ENCODE results near the gene DNAL1.
"Not testable (repeated sequence)": the region's sequence is repeated elsewhere in the genome, so short reads cannot be mapped to it uniquely, and the experiment has no call there.

DNAL1 gene

GRCh38 chr14:73623504-73624054, 21.2 kb upstream of the DNAL1 start:
- DNase-seq (ENCODE audit: extremely low spot score): no peak
- CTCF ChIA-PET: no interaction called here
- TF ChIP-seq NFRKB (IDR thresholded peaks at IDR 0.05): no peak
- TF ChIP-seq TARDBP (IDR thresholded peaks at IDR 0.05): no peak
- no peak for TF ChIP-seq HDGF (IDR thresholded peaks at IDR 0.05; ENCODE audit: borderline replicate concordance)
- POLR2A ChIA-PET: no interaction called here

- no peak for DNase-seq (ENCODE audit: extremely low spot score)
- CTCF ChIA-PET: no interaction called here
- no peak for TF ChIP-seq SUZ12 (IDR thresholded peaks at IDR 0.05)
- no peak for TF ChIP-seq ZNF384 (IDR thresholded peaks at IDR 0.05)
- no peak for TF ChIP-seq LEF1 (IDR thresholded peaks at IDR 0.05; ENCODE audit: borderline replicate concordance)
- no peak for TF ChIP-seq ARNT (IDR thresholded peaks at IDR 0.05)
- TF ChIP-seq HDGF (IDR thresholded peaks at IDR 0.05; ENCODE audit: borderline replicate concordance): no peak
- no peak for TF ChIP-seq TARDBP (IDR thresholded peaks at IDR 0.05)
- TF ChIP-seq PKNOX1 (IDR thresholded peaks at IDR 0.05): no peak
- no peak for TF ChIP-seq SP1 (IDR thresholded peaks at IDR 0.05)
- POLR2A ChIA-PET: interaction anchor here (2.9 kb wide), 1 partner anchor 13 kb away, joined by 7 read pairs; the partner anchor contains the start of gene ACOT6
Measured at GRCh38 chr14:73625706-73626105, 19.1 kb upstream of the DNAL1 start.

GRCh38 chr14:73627151-73627558, 17.6 kb upstream of the DNAL1 start:
- CTCF ChIA-PET: interaction anchor here (0.6 kb wide), 1 partner anchor 58 kb away, joined by 3 read pairs; the partner anchor contains the start of gene ACOT2
- no peak for DNase-seq (ENCODE audit: extremely low spot score)
- POLR2A ChIA-PET: interaction anchor here (0.6 to 2.9 kb wide), 3 partner anchors 14 to 95 kb away, joined by 3 to 7 read pairs (median 3); partner anchors contain the start of genes ACOT2 and ACOT6
- TF ChIP-seq L3MBTL2 (conservative IDR thresholded peaks at IDR 0.05) (no peak), CTBP1 (IDR thresholded peaks at IDR 0.05; ENCODE audit: borderline replicate concordance) (no peak), NFRKB (IDR thresholded peaks at IDR 0.05) (no peak), ZNF384 (IDR thresholded peaks at IDR 0.05) (no peak), FOXK2 (IDR thresholded peaks at IDR 0.05) (no peak)

- CTCF ChIA-PET: interaction anchor here (1.1 kb wide), 1 partner anchor 147 kb away, joined by 3 read pairs; no protein-coding TSS in a partner anchor
- POLR2A ChIA-PET: interaction anchor here (0.9 to 1.1 kb wide), 2 partner anchors 61 to 63 kb away, joined by 3 read pairs; partner anchors contain the start of gene ACOT2
- no peak for TF ChIP-seq LEF1 (IDR thresholded peaks at IDR 0.05; ENCODE audit: borderline replicate concordance)
- no peak for TF ChIP-seq FOXA1 (IDR thresholded peaks at IDR 0.05)
- no peak for TF ChIP-seq TARDBP (IDR thresholded peaks at IDR 0.05)
- no peak for TF ChIP-seq BHLHE40 (IDR thresholded peaks at IDR 0.05; ENCODE audit: borderline replicate concordance)
- no peak for TF ChIP-seq SUZ12 (IDR thresholded peaks at IDR 0.05)
- TF ChIP-seq PKNOX1 (IDR thresholded peaks at IDR 0.05): no peak
- TF ChIP-seq SP1 (IDR thresholded peaks at IDR 0.05): no peak
- no peak for TF ChIP-seq NFRKB (IDR thresholded peaks at IDR 0.05)
- TF ChIP-seq L3MBTL2 (conservative IDR thresholded peaks at IDR 0.05): no peak
- TF ChIP-seq ELF4 (IDR thresholded peaks at IDR 0.05): no peak
- TF ChIP-seq FOXK2 (IDR thresholded peaks at IDR 0.05): no peak
- TF ChIP-seq ZNF384 (IDR thresholded peaks at IDR 0.05): no peak
- TF ChIP-seq CTBP1 (IDR thresholded peaks at IDR 0.05; ENCODE audit: borderline replicate concordance): no peak
- TF ChIP-seq FOXM1 (IDR thresholded peaks at IDR 0.05; ENCODE audit: borderline replicate concordance): no peak
- no peak for TF ChIP-seq ARNT (IDR thresholded peaks at IDR 0.05)
- TF ChIP-seq HDGF (IDR thresholded peaks at IDR 0.05; ENCODE audit: borderline replicate concordance): no peak
- no peak for DNase-seq (ENCODE audit: extremely low spot score)
Measured at GRCh38 chr14:73630009-73630780, 14.6 kb upstream of the DNAL1 start.

GRCh38 chr14:73633116-73634010, 11.4 kb upstream of the DNAL1 start:
- CTCF ChIA-PET: interaction anchor here (0.6 to 2.1 kb wide), 15 partner anchors 9 to 841 kb away, joined by 3 to 9 read pairs (median 4); partner anchors contain the start of genes ACOT2 and ACOT6
- POLR2A ChIA-PET: interaction anchor here (1.0 to 1.5 kb wide), 3 partner anchors 11 to 64 kb away, joined by 3 to 9 read pairs (median 6); partner anchors contain the start of gene ACOT2
- no peak for TF ChIP-seq TARDBP (IDR thresholded peaks at IDR 0.05)
- TF ChIP-seq FOXK2 (IDR thresholded peaks at IDR 0.05): no peak
- TF ChIP-seq L3MBTL2 (conservative IDR thresholded peaks at IDR 0.05): peak; percentile 52
- peak; percentile 71 for DNase-seq (ENCODE audit: extremely low spot score)

GRCh38 chr14:73634011-73634833, 10.6 kb upstream of the DNAL1 start:
- no peak for DNase-seq (ENCODE audit: extremely low spot score)
- no peak for TF ChIP-seq TARDBP (IDR thresholded peaks at IDR 0.05)
- TF ChIP-seq LEF1 (IDR thresholded peaks at IDR 0.05; ENCODE audit: borderline replicate concordance): no peak
- TF ChIP-seq HDGF (IDR thresholded peaks at IDR 0.05; ENCODE audit: borderline replicate concordance): no peak
- no peak for TF ChIP-seq PKNOX1 (IDR thresholded peaks at IDR 0.05)
- no peak for TF ChIP-seq SP1 (IDR thresholded peaks at IDR 0.05)
- TF ChIP-seq NFRKB (IDR thresholded peaks at IDR 0.05): no peak
- TF ChIP-seq ZNF384 (IDR thresholded peaks at IDR 0.05): no peak
- TF ChIP-seq L3MBTL2 (conservative IDR thresholded peaks at IDR 0.05): no peak
- TF ChIP-seq ELF4 (IDR thresholded peaks at IDR 0.05): no peak
- TF ChIP-seq ARNT (IDR thresholded peaks at IDR 0.05): no peak
- no peak for TF ChIP-seq FOXA1 (IDR thresholded peaks at IDR 0.05)
- no peak for TF ChIP-seq FOXM1 (IDR thresholded peaks at IDR 0.05; ENCODE audit: borderline replicate concordance)
- TF ChIP-seq BHLHE40 (IDR thresholded peaks at IDR 0.05; ENCODE audit: borderline replicate concordance): no peak
- TF ChIP-seq FOXK2 (IDR thresholded peaks at IDR 0.05): no peak
- ChIA-PET CTCF (interaction anchor here (0.7 to 2.1 kb wide), 7 partner anchors 15 to 399 kb away, joined by 3 to 9 read pairs (median 4); no protein-coding TSS in a partner anchor), POLR2A (interaction anchor here (1.3 kb wide), 1 partner anchor 144 kb away, joined by 3 read pairs; the partner anchor contains the start of gene RIOX1)

GRCh38 chr14:73636355-73636754, 8.4 kb upstream of the DNAL1 start:
- CTCF ChIA-PET; POLR2A ChIA-PET; DNase-seq (ENCODE audit: extremely low spot score): not testable (repeated sequence)
